Measurements from ENCODE around the gene TIAM2.
"Not testable (repeated sequence)": the region's sequence is repeated elsewhere in the genome, so short reads cannot be mapped to it uniquely, and the experiment has no call there.

Gene TIAM2

DNA sequence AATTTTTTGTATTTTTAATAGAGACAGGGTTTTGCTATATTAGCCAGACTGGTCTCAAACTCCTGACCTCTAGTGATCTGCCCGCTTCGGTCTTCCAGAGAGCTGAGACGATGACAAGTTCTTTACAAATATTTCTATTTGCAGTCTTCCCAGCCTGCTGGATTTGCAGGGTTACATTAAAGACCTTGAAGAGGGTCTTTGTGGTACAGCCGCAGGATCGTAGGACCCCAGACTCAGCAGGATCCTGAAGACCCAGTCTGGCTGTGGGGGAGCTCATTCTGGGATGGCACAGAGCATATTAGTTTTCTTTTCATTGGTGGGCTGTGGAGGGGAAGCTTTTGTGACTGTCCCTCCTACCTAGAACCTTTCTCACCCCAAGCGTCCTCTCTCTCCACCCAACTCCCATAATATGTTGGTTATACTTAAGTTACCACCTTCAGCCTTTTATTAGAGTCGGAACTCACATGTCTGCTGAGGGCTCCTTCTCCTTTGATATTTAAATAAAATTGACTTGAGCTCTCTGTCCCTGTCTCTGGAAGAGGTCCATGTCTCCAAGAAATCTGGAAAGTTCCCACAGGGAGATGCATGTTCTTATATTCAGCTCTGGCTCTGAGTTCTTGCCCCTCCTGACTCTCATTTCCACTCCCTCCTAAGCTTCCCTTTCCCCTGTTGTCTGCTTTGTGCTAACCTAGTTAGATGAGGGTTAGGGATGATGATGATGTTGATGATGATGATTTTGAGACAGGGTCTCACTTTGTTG is 72.0 kb downstream of the TIAM2 start:
- no peak for DNase-seq

DNA sequence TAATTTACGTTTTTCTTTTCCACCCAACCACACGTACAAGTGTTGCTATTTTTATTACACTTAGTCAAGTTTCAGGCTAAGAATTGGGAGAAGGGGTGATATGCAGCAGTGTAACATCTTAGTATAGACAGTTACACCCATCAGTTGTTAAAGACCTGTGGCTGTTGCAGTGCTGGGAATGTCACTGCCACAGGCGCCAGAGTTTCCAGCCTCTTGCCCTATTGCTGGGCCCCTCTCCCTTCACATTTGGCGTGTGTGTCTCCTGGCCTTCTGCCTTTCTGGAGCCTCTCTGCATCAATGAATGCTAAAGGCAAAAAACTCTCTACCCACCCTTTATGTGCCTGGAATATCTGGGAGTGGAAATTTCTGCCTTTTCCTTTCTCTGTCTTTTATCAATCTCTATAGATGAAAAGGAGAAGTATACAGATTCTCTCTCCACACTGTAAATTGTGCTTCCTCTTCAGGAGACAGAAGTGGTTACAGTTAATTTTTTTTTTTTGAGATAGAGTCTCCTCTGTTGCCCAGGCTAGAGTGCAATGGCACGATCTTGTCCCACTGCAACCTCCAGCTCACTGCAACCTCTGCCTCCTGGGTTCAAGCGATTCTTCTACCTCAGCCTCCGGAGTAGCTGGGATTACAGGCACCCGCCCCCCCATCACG is 73.0 kb downstream of the TIAM2 start:
- no peak for DNase-seq

DNA sequence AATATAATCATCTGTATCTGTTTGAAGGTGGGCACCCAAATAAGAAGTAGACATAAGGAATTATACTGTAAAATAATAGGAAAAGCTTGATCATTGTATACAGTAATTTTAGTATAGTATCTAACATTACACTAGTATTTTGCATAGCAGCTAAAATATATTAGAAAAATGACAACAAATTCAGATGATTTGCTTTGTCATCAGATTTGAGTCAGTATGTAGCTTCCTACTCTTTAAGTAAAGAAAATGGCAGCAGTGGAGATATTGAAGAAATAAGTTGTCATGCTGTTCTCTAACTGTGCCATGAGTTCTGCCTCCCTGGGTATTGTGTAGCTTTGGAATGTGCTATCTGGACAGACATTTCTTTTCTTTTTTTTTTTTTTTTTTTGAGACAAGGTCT is 74.4 kb downstream of the TIAM2 start:
- no peak for DNase-seq

DNA sequence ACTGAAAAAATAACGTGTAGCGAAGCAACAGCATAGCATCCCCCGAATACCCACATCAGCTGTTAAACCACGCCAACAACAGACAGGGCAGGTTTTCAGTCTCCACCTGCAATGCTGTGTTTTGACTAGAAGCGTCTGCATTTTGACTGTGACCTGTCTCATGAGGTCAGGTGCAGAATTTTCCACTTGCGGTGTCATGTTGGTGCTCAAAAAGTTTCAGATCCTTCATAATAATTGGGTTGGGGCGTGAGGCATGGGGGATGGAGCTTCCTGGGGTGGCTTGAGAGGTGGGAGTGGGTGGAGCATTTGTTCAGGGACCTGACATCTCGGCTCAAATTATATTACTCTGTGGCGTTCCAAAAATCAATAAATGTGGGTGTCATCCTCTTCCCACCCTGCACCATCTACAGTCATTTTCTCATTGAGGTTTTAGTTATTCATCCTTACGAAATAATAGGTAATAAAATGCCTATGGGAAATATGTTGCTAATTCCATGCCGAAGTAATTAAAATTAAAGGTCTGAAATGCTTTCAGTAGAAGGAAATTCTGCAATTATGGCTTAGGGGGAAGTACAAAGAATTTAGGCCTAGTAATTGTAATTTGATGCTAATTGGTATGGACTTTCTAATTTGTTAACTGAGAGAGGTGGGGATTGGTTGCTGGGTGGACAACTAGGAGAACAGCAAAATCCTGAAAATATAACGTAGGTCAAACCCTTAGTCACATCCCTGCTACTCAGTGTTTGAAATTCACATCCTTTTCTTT is 81.0 kb downstream of the TIAM2 start:
- DNase-seq, result no peak

DNA sequence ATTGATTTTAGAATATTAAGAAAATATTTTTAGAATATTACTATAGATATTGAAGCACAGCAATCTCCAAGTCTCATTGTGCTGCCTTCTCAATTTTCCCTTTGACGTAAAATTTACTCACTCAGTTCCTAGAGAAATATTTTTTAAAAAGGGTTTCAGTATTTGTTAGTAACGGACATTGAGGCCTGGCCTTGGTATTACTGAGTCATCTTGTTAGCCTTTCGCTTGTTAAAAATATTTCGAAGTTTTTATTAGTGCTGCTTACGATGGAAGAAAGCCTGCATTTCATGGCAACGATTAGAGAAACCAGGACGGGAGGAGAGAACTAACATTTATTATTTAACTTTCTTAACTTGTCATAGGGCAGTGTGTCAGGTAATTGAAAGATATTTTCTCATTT is 82.2 kb downstream of the TIAM2 start:
- no peak for DNase-seq

DNA sequence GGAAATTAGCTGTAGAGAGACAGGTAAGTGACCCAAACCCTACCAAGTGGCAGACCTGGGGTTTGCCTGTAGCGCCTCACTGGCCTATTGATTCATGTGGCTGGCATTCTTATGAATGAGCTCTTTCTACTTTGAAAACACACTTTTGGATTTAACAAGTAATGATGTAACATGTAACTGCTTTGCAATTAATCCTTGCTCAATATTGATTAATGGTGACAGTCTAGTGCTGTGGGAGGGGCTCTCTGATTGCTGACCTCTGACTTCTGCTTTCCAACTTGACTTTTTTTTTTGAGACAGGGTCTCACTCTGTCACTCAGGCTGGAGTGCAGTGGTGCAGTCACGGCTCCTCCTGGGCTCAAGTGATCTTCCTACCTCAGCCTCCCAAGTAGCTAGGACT is 82.7 kb downstream of the TIAM2 start:
- no peak for DNase-seq

DNA sequence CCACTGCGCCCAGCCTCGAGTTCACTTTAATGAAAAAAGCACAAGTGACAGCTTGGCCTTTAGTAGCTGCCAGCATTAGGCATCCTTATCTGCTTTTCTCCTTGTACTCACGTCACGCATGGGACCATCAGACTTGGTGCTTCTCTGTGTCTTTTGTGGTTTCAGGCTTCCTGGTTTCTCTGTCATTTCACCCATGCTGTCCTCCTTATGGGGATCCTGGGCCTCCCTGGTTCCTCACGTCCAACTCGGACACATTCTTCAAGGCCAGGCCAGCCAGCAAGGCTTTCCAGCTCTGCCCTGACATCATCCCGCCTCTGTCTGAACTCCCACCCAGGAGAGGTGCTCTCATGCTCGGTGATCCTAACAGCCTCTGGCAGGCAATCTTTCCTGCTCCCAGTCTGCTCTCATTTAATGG is 83.2 kb downstream of the TIAM2 start:
- no peak for DNase-seq

DNA sequence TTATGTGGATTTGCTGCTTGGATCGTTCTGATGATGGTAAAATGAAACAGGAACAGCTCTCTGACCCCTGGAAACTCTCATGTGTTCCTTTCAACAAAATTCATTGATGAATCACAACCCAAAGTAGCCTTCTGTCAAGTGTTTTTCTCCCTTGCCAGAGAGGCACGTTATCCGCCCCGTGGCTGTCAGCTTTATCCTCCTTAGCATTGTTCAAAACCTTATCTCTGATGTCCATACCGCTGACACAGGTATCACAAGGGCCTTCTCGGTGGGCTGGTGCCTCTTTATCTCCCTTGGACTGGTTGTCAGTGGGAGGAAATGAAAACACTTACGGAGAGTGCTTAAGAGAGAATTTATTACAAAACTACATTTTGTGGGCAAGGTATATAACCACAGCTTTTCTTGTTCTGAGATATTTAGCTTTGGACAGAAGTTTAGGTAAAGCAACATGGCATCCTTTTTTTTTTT is 84.9 kb downstream of the TIAM2 start:
- no peak for DNase-seq

DNA sequence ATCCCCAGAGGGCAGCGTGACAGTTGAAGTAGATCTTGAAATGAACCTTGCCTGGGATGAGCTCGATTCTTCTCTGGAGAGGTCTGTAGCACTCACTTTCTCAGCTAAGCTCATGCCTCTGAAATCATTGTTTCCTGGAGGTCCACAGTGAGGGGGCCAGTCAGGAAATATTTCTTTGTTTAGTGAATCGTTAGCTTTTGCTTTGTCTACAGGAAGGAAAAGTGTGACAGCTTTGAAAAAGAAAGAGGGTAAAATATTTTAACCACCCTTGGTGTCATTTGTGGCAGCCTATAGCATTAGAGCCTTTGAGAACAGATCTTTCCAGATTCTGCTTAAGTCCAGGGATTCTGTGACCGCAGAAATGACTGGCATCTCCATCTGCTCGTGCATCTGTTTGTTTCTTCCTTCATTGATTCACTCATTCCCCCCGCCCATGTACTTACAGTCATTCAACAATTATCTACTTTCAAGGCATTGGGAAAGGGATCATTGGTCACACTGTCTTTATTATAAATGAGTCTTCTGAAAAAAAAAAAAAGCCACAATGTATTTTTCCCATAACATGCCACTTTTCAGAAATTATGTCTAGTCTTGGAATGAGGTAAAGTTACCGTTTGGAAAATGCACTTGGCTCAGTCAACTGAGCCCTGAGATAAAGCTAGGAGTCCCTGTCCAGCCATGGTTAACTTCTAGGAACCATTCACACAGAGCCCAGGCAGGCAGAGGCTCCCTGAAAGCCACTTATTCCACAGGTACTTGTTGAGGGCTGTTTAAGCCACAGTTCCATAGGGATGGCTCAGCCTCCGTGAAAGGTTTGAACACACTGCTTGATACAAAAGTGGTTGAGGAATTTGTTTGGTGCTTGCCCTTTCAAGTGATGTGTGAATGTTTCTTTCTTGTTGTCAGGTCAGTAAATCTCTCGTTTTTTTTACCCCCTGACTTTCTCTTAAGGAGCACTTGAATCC is 86.0 kb downstream of the TIAM2 start:
- DNase-seq, result no peak

DNA sequence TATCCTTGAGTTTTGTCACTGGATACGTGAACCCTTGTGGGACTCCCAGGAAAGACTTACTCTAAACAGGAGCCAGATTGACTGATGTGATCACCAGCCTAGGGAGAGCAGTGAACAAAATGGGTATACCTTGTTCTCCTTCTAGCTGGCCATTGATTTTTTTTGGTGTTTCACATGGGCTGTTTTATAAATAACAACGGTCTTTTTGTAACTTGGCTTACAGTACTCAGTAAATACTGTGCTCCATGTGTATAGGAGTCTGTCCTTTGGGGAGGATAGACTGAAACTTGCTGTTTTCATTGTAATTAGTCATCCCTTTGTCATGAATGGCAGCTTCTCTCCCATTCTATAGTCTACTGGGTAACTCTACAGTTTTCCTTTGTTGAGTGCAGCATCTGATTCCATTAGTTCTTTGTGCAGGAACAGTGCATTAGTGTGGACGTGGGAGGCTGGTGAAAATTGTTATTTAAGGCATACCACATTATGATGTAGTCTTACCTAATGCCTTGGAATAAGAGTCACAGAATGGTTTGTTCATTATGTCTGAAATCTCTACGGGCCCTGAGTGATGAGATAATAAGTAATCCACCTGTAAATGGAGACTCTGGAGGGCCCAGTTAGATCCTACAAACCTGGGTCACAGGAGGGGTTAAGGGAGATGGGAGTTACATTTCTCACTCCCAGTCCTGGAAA is 89.5 kb downstream of the TIAM2 start:
- no peak for DNase-seq

DNA sequence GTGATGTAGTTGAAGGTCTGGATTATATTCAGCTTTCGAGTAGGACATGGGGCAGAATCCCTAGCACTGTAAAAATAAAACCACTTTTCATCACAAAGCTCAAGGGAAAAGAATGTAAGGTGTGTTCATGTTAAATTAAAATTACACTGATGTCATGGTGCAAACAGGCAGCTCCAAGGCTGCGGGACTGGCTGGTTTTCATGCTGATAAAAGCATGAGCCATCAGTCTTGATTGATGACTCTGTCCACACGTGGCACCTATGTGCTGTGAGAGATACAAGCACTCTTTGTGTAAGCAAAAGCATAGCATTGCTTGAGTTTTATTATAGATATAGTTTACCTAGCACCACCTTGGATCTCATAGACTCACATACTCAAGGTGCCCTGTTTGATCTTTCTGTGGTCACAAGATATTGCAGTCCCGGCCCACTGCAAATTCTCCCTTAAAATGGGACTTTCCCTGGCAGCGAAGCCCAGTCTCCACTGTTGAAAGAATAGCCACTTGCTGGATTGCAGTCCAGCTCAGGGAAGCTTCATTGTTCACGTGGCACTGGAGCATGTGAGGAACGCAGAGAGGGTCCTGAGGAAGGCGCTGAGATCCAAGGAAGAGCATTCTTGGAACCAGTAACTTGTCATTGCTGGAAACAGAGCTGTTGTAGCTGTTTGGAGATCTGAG is 90.6 kb downstream of the TIAM2 start:
- no peak for DNase-seq

DNA sequence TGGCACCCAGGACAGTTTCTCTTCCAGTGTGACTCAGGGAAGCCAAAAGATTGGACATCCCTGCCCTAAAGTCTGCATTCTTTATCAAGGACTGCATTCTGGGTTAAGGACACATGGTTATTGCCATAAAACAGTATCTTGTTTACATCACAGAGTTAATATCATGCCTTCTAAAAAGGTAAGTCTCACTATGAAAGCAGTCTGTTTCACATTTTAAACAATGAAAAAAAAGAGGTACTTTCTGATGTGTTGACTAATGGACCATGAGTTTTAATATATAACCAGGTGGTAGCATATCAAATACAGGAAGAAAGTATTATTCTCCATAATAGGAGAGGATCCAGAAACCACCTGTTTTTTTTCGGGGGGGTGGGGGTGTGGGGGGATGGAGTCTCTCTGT is 93.7 kb downstream of the TIAM2 start:
- DNase-seq, result no peak

DNA sequence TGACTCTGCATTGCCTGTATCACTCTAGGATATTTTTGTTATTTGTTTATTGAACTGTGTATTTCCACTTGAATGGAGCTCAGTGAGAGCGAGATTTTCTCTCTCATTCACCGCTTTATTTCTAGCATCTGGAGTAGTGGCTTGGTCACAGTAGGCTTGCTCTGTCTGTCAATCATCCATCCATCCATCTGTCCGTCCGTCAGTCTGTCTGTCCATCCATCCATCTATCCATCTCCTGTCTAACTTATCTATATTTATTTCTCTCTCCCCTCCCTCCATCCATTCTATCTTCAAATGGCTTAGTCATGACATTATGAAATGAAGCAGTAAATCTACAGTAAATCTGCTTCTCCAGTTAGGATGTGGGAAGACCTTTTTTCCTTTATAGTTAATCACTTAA is 94.6 kb downstream of the TIAM2 start:
- DNase-seq, result no peak

DNA sequence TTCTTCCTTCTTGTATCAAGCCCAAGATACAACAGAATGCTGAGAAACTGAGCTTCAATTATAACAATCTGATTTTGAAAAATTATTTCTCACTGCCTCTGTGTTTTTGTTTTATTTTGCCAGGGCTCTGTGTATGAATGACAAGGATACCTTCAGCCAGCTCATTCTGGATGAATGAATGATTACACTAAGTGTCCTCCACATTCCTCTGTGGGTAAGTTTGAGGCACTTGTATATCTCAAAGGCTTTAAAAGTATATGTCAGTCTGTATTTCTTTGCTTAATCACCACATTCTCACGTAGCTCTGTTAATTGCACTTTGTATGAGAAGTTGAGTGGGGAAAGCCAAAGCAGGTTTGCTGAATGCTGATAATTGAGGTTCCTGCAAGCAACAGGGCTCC is 95.1 kb downstream of the TIAM2 start:
- DNase-seq, result no peak

DNA sequence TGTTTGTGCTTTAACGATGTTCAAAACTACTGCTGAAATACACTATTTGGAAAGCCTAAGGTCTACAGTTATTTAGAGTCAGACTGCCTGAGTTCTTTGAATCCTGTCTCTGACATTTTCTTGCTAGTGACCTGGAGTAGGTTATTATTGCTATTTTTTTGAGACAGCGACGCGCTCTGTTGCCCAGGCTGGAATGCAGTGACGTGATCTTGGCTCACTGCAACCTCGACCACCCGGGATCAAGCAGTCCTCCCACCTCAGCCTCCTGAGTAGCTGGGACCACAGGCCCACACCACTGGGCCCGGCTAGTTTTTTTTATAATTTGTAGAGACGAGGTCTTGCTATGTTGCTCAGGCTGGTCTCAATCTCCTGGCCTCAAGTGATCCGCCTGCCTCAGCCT is 96.6 kb downstream of the TIAM2 start:
- no peak for DNase-seq

DNA sequence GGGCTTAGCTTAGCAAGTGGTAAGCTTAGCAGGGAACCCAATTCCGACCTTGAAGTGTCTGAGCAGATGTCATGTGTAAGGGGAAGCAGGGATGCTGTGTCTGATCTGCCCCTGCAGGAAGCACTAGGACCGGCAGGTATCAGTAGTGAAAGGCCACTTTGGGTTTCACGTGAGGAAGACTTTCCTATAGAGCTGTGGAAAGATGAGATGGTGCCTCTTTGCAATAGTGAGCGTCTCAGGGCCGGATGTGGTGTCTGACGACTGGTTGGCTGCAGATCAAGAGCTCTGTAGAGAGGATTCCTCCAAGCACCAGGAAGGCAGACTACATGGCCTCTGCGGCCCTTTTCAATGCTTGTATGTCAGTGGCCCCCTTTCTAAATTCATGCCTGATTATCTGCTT is 98.3 kb downstream of the TIAM2 start:
- peak in 1 of 2 donors; percentile 29 for DNase-seq

DNA sequence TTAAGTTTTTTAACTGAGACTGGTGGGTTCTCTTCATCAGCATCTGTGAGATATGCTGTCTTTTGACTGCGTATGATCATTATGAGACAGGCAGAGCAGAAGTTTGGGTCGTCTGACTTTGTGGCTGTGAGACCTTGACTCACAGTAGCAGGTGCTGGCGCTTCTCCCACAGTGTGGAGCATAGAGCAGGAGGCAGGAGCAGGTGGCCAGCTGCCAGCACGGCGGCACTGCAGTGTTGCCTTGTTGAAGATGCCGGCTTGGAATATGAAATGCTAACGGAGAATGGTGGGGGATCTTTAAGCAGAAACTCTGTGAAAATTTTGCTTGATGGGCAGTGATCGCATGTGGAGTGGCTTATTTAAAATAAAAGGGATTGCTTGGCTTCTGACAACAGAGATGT is 105.0 kb downstream of the TIAM2 start:
- no peak for DNase-seq

DNA sequence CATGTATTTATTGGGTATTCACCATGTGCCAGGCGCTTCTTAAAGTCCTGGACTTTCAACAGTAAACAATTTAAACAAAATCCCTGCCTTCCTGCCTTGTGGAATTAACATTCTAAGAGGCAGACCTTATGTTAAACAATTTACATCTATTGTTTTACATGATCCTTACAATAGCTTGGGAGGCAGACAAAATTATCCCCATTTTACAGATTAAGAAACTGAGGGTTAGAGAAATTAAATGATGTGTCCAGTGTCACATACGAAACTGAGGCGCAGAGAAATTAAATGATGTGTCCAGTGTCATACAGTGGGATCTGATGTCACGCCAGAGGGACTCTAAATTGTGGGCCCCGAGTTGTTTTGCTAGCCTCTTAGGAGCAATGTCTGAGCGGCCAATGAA is 105.5 kb downstream of the TIAM2 start:
- no peak for DNase-seq

DNA sequence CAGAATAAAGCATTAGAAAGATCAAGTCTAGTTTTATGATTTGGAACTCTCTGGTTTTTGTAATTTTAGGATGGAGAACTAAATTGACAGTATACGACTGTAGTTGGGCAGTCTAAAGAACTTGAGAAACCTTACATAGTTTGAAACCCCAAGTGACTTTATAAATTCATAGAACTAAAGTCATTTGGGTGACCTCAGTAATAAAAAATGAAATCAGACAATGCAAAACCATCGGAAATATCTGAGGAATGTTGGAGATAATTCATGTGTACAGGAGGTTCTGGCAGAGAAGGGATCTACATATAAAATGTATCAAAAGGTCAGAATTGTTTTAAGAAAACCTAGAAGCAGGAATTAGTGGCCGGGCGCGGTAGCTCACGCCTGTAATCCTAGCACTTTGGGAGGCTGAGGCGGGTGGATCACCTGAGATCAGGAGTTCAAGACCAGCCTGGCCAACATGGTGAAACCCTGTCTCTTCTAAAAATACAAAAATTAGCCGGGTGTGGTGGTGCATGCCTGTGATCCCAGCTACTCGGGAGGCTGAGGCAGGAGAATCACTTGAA is 108.0 kb downstream of the TIAM2 start:
- DNase-seq, result not testable (repeated sequence)

DNA sequence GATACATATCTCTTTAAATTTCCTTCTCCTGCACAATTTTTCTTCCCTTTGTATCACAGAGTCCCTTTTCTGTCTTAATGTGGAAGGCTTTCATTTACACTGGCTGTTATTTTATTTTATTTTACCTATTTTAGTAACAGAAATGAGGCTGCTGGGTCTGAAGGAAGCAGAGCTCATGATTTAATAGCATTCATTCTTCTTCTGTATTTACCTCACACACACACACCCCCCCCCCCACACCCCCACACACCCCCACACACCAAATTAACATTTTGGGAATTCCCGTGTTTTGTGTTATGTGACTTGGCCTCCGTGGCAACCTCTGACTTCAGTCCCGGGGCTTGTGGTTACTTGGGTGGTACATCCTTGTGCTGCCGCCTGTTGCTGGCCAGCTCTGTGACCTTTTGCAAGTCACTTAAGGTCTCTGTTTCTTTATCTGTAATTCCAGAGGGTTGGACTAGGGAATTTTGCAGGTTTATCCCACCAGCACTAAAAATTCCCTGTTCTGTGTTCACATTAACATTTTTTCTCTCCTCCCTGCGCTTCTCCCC is 108.8 kb downstream of the TIAM2 start:
- peak in 1 of 2 donors; percentile 23 for DNase-seq
